ENCODE measurements around the gene DUOXA1.
"Not testable (repeated sequence)": the region's sequence is repeated elsewhere in the genome, so short reads cannot be mapped to it uniquely, and the experiment has no call there.

The DUOXA1 gene

GRCh38 chr15:45112143-45112590, 17.5 kb downstream of the DUOXA1 start:
- no peak for DNase-seq

GRCh38 chr15:45111390-45112142, 18.1 kb downstream of the DUOXA1 start:
- no peak for DNase-seq

GRCh38 chr15:45110256-45110820, 19.3 kb downstream of the DUOXA1 start:
- no peak for DNase-seq

- DNase-seq: no peak
These were observed 21.6 kb downstream of the DUOXA1 start for GRCh38 chr15:45107941-45108630.

- DNase-seq: no peak
These were observed 23.5 kb downstream of the DUOXA1 start for GRCh38 chr15:45106002-45106790.

- DNase-seq: no peak
These were observed 24.1 kb downstream of the DUOXA1 start for GRCh38 chr15:45105586-45105985.

- not testable (repeated sequence) for DNase-seq
These were observed 25.5 kb downstream of the DUOXA1 start for GRCh38 chr15:45104170-45104569.

GRCh38 chr15:45102226-45102625, 27.5 kb downstream of the DUOXA1 start:
- no peak for DNase-seq

GRCh38 chr15:45101749-45102148, 27.9 kb downstream of the DUOXA1 start:
- DNase-seq: no peak

- no peak for DNase-seq
These were observed 28.6 kb downstream of the DUOXA1 start for GRCh38 chr15:45100884-45101625.

- DNase-seq: no peak
These were observed 30.0 kb downstream of the DUOXA1 start for GRCh38 chr15:45099549-45100165.

- no peak for DNase-seq
These were observed 32.2 kb downstream of the DUOXA1 start for GRCh38 chr15:45097466-45097865.

GRCh38 chr15:45095661-45096060, 34.0 kb downstream of the DUOXA1 start:
- no peak for DNase-seq

GRCh38 chr15:45094358-45094730, 35.3 kb downstream of the DUOXA1 start:
- DNase-seq: no peak

- DNase-seq: no peak
These were observed 35.9 kb downstream of the DUOXA1 start for GRCh38 chr15:45093622-45094357.

- no peak for DNase-seq
These were observed 36.7 kb downstream of the DUOXA1 start for GRCh38 chr15:45093013-45093412.

GRCh38 chr15:45091576-45091975, 38.1 kb downstream of the DUOXA1 start:
- DNase-seq: no peak

- no peak for DNase-seq
These were observed 38.5 kb downstream of the DUOXA1 start for GRCh38 chr15:45091161-45091560.

- DNase-seq: no peak
These were observed 39.8 kb downstream of the DUOXA1 start for GRCh38 chr15:45089712-45090373.
